Measurements from ENCODE around the gene RAD23B.

The RAD23B gene

DNA sequence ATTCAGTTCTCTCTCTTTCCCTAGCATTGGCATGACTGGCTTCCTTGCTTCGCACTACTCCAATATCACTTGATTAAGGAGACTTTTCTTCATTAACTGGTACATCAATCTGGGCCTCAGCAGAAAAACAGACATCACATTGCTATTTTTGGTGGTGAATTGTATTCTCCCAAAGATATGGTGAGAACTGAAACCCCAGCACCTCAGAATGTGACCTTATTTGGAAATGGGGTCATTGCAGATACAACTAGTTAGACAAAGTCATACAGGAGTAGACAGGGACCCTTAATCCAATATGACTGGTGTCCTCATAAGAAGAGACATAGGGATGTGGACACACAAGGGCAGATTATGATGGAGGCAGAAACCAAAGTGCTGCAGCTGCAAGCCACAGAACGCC is 7.5 kb upstream of the RAD23B start:
- no peak overlapping the region for H3K4me3 ChIP-seq (replicated peaks; ENCODE audit: low read depth, low read length)
- no peak for TF ChIP-seq CTCF (IDR thresholded peaks at IDR 0.05; ENCODE audit: low read depth, low read length, missing control alignments)
- DNase-seq (ENCODE audit: extremely low read depth, low read depth), result no peak

- H3K4me3 ChIP-seq (replicated peaks; ENCODE audit: low read depth, low read length), result no peak overlapping the region
- no peak for TF ChIP-seq CTCF (IDR thresholded peaks at IDR 0.05; ENCODE audit: low read depth, low read length, missing control alignments)
- no peak for DNase-seq (ENCODE audit: extremely low read depth, low read depth)
These were observed 5.9 kb upstream of the RAD23B start for GRCh38 chr9:107276966-107277710.

DNA sequence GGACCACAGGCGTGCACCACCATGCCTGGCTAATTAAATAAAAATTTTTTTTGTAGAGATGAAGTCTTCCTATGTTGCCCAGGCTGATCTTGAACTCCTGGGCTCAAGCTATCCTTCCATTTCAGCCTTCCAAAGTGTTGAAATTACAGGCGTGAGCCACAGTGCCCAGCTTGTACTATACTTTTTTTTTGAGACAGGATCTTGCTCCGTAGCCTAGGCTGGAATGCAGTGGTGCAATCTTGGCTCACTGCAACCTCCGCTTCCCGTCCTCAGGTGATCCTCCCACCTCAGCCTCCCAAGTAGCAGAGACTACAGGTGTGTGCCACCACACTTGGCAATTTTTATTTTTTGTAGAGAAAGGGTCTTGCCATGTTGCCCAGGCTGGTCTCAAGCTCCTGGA is 5.3 kb upstream of the RAD23B start:
- TF ChIP-seq CTCF (IDR thresholded peaks at IDR 0.05; ENCODE audit: low read depth, low read length, missing control alignments), result no peak

DNA sequence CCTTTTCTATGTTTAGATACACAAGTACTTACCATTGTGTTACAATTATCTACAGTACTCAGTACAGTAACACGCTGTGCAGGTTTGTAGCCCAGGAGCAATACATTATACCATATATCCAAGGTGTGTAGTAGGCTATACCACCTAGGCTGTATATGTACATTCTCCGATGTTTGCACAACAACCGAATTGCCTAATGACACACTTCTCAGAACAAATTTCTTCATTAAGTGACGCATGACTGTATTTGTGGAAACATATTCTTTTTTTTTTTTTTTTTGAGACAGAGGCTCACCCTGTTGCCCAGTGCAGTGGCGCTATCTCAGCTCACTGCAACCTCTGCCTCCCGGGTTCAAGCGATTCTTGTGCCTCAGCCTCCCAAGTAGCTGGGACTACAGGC is 4.0 kb upstream of the RAD23B start:
- TF ChIP-seq CTCF (IDR thresholded peaks at IDR 0.05; ENCODE audit: low read depth, low read length, missing control alignments), result no peak
- no peak overlapping the region for H3K4me3 ChIP-seq (replicated peaks; ENCODE audit: low read depth, low read length)
- no peak for DNase-seq (ENCODE audit: extremely low read depth, low read depth)

More for the DNA sequence above, 5.3 kb upstream of the RAD23B start:
- no peak overlapping the region for H3K4me3 ChIP-seq (replicated peaks; ENCODE audit: low read depth, low read length)
- DNase-seq (ENCODE audit: extremely low read depth, low read depth), result no peak

DNA sequence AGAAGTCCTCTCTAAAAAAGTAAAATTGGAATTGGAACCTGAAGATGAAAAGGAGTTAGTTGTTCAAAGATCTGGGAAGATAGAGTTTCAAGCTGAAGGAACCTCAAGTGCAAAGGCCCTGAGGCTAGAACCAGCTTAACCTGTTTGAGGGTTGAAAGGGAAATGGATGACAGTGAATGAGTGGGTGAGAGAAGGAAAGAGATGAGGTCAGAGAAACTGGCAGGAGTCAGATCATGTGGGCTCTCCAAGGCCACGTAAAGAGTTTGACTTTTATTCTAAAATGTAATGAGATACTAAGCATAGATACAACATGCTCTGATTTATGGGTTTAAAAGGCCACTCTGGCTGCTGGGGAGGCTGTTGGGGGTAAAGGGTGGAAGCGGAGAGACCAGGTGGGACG is 2.5 kb upstream of the RAD23B start:
- no peak for TF ChIP-seq CTCF (IDR thresholded peaks at IDR 0.05; ENCODE audit: low read depth, low read length, missing control alignments)
- no peak overlapping the region for H3K4me3 ChIP-seq (replicated peaks; ENCODE audit: low read depth, low read length)
- no peak for DNase-seq (ENCODE audit: extremely low read depth, low read depth)

- DNase-seq (ENCODE audit: extremely low read depth, low read depth), result no peak
- TF ChIP-seq CTCF (IDR thresholded peaks at IDR 0.05; ENCODE audit: low read depth, low read length, missing control alignments), result no peak
- H3K4me3 ChIP-seq (replicated peaks; ENCODE audit: low read depth, low read length), result no peak overlapping the region
These were observed 1.9 kb upstream of the RAD23B start for GRCh38 chr9:107281184-107281583.
